Activated CD4-positive, CD25-positive, alpha-beta regulatory T cell (primary cell): ENCODE data around the gene ISG20L2.
"Not testable (repeated sequence)": the region's sequence is repeated elsewhere in the genome, so short reads cannot be mapped to it uniquely, and the experiment has no call there.

Experiments used
- DNase-seq, 4 experiments: peaks; one replicate each; lab custom pipeline; 2025; lab: John Stamatoyannopoulos, UW

The ISG20L2 gene

GRCh38 chr1:156728599-156729462 is at the start of gene ISG20L2:
Gene ISG20L2 (minus strand): TSS chr1:156728766. CDS start chr1:156727652, 1,114 bp downstream.
- DNase-seq: peak; percentile 75 to 88 (median 87)

DNA sequence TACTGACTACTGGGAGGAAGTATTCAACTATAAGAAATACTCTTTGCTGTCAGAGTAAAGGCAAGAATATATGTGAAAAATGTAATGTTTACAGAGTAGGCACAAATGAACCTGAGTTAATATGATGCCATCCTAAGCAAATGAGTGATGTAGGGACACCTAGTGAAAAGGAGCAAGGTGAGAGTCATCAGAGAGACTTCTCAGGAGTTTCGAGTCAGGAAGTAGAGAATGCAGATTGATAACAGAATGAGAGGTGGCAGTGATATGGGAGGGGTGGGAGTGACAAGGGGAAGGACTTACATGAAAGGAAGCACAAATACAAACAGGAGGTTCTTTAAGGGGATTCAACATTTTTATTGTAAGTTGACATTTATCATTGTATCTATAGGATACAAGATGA is 49.0 kb upstream of the ISG20L2 start:
- DNase-seq: no peak

DNA sequence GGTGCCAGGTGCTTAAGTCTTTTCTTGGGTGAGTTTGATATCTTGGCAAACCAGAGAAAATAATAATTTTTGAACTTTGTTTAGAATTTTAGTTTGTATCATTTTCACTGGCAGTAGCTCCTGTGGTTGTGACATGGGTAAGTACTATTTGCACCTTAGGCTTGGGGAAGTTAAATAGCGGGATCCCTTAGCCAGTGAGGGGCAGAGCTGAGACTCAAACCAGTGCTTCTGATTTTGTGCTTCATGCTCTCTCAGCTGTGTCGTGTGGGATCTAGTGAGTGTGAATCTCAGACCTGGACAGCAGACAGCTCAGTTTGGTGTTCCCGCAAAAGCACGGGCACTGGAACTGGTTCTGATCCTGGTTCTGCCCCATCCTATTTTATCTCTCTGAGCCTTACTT is 48.4 kb upstream of the ISG20L2 start:
- DNase-seq: no peak

- DNase-seq: no peak
Observed at GRCh38 chr1:156775799-156776198, 47.2 kb upstream of the ISG20L2 start.

DNA sequence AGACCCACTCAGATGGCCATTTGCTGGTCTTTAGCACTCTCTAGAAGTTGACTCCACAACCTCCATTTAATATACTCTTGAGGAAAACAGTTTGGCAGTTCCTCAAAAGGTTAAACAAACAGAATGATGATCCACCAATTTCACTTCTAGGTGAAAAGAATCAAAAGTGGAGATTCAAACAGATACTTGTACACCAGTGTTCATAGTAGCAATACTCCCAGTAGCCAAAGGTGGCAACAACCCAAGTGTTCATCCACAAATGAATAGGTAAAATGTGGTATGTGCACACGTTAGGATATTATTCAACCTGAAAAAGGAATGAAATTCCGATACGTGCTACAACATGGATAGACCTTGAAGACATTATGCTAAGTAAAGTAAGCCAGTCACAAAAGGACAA is 45.0 kb upstream of the ISG20L2 start:
- no peak for DNase-seq

DNA sequence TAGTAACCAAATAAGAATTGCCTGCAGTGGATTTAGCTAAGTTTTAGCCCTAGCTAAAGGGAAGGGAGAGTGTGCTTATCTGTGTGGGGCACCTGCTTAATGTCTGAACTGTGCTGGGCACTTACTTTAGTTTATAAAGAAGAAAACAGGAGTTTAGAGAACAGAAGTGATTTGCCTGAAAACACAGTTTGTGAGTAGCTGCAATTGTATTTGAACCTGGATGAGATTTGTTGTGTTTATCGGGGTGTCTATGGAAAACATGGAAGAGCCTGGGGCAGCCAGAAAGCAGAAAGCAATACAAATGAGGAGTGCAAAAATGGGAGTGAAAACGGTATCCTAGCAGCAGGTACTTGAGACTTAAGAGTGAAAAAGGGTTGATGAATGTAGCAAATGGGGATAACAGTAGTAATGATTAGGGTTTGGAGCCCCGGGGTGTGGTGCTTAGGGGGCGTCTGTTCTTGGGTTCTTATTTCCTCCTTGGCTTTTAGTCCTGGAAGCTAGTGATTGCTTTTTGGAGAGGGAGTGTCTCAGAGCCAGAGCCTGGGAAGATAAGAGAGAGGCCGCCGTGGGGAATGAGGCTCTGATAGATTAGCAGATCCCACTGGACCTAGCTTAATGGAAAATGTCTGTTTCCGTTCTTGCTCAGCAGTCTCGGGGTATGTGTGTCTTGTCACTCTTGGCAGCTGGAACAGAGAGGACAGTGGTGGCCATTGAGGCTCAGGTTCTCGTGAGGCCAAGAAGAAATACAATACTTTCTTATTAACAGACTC is 44.3 kb upstream of the ISG20L2 start:
- DNase-seq: no peak

DNA sequence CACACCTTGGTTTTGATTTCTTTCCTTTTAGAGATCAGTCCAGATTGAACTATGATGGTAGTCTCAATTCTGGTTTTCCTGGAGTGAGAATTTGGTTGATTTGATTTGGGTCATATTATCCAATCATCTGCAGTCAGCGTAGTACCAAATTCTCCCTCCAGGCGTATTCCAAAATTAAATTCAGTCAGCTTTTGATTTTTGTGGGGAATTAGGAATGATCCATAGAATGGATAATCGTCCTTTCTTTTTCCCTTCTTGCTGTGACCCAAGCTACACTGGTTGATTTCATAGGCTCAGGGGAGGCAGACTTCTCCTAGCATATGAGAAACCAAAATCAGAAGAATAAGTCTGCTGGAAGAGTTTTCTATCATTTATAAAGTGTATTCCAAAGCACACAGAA is 43.7 kb upstream of the ISG20L2 start:
- no peak for DNase-seq

- no peak for DNase-seq
Observed at GRCh38 chr1:156768610-156769295, 40.2 kb upstream of the ISG20L2 start.

GRCh38 chr1:156767879-156768604 is 39.5 kb upstream of the ISG20L2 start:
- DNase-seq: no peak

DNA sequence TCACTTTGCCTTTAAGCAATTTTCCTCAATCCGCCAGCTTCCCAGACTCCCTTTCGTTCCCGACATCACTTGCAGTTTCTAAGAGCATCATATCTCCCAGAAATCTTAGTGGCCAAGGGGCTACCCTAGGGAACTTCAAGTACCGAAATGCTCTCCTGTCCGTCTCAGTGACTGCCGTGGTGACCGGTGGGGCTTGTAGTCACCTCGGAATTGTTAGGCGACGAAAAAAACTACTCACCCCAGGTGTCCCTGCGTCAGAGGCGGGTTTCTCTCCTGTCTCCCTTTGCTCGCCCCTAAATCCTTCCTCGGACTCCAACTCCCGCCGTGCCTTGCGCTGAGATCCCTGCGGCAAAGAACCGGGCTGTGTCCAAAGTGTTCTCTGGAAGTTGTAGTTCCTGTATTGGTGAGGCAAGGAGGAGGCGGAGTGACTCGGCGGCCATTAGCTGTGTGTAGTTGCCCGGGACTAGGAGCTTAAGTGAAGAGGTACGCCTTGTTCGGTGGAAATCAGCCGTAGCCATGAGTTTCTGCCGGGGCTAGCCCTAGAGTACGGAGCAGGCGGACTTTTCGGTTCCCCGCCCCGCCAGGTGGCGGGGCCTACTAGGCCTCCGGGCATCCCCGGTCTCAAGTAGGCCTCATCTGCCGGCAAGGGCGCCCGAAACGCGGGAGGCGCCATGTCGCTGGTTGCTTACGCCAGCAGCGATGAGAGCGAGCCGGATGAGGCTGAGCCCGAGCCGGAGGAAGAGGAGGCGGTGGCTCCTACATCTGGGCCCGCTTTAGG is 38.7 kb upstream of the ISG20L2 start, which contains the start of gene PRCC:
PRCC (plus strand) TSS at position 435 of the 778 bp plus-strand sequence; CDS start at position 672, 237 bp downstream.
- DNase-seq: peak; percentile 85 to 94 (median 92)

DNA sequence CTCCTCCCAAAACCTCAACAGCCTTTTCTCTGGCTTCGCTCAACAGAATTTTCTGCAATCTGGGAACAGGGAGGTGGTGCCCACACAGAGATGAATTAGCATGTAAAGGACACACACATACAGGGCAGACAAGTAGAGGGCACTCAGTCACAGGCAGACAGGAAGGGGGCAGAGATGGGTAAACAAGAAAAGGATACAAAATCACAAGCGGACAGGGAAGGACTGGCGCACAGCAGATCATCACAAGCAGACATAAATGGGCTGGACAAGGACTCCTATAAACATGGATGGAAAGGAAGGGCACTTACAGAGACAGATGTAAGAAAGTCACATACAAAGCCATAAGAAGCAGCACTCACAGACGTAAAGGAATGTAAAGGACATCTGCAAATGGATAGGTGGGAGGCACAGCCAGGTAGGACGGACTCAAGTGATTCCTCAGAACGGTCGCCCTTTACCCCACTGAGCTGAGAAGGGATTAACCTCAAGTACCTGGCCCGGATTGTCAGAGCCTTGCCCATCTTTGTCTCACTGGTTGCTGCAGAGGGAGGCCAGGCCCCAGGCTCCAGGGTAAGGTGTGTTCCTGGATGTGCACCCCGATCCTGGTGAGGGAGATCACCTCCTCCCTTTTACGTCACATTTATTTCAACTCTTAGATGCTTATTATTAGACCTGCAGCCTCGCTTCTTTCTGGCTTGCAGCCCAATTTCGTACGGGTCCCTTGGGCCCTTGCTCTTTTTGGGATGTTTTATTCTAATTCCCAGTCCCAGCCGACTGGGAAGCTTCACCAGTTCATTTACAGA is 37.9 kb upstream of the ISG20L2 start:
- no peak for DNase-seq

GRCh38 chr1:156765666-156766065 is 37.1 kb upstream of the ISG20L2 start:
- no peak for DNase-seq

DNA sequence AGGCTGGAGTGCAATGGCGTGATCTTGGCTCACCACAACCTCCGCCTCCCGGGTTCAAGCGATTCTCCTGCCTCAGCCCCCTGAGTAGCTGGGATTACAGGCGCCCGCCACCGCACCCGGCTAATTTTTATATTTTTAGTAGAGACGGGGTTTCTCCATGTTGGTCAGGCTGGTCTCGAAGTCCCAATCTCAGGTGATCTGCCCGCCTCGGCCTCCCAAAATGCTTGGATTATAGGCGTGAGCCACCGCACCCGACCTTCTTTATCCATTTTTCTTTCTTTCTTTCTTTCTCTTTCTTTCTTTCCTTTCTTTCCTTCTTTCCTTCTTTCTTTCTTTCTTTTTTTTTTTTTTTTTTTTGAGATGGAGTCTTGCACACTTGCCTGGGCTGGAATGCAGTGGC is 36.6 kb upstream of the ISG20L2 start:
- DNase-seq: not testable (repeated sequence)

- no peak for DNase-seq
Observed at GRCh38 chr1:156760796-156761104, 32.2 kb upstream of the ISG20L2 start.

- DNase-seq: no peak
Observed at GRCh38 chr1:156760092-156760795, 31.7 kb upstream of the ISG20L2 start.

DNA sequence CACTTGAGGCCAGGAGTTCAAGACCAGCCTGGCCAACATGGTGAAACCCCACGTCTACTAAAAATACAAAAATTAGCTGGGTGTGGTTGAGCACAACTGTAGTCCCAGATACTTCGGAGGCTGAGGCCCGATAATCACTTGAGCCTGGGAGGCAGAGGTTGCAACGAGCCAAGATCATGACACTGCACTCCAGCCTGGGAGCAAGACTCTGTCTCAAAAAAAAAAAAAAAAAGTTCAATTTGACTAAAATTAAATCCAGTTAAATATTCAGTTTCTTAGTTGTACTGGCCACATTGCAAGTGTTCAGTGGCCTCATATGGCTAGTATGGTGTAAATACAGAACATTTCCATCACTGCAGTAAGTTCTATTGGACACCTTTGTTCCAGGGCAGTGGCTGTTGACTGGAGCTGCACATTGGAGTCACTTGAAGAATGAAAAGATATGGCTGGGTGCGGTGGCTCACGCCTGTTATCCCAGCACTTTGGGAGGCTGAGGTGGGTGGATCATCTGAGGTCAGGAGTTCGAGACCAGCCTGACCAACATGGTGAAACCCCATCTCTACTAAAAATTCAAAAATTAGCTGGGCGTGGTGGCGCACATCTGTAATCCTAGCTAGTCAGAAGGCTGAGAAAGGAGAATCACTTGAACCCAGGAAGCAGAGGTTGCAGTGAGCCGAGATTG is 29.1 kb upstream of the ISG20L2 start:
- not testable (repeated sequence) for DNase-seq

DNA sequence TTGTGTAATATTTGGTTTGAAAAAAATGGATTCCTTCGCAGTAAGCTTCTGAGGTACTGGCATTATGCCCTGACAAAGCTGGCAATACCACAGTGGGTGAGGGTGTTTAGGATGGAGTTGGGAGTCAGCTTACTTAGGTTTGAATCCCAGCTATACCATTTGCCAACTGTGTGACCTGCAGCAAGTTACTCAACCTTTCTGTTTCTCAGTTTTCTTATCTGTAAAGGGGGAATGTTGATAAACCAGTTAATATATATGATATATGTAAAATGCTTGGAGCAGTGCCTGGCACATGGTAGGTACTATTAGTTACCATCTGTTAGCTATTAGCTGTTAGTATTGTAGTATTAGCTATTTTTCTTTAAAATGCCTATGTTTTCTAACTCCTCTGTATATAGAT is 27.8 kb upstream of the ISG20L2 start:
- DNase-seq: no peak

- no peak for DNase-seq
Observed at GRCh38 chr1:156755527-156755950, 27.0 kb upstream of the ISG20L2 start.

DNA sequence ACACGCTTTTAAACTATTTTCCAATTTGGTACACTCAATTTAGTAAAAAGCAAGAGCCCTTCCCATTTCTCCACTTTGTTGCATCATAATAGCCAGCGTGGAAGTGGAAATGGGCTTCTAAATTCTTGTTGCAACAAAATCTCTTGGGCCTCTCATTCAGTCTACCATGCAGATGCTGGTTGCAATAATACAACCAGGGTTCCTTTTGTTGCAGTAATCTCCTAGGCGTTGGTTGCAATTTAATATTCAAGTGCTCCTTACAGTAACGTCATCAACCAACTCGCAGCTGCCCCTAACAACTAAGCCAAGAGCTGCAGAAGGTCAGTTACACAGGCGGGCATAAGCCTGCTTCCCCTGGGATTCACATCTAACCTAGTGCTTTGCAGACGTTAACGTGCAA is 25.7 kb upstream of the ISG20L2 start:
- DNase-seq: no peak
